LNCAP (cell line): ENCODE data around the gene SCAF4.

ENCODE experiments used
- TF ChIP-seq, protein P1 (sequence below): fragments of 450-650 bp; IDR thresholded peaks from 2 replicates; pipeline ENCODE4 v1.5.1; 2017; ENCODE audit warnings: mild to moderate bottlenecking

The SCAF4 gene

DNA sequence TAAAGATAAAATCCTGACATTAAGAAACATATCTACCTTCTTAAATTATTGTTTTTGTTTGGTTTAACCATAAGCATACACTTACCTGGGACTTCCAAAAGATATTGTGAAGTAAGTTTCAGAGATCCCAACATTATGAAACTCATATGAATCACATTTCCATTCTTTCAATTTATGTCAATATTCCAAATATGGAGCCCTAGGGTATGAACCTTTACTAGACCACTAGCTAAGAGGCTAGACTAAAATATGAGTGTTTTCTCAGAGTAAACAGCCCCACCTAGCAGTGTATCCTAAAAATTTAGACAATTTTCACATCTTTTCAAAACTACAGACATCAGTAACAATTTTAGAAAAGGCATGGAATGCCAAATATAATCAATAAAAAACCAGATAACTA is 24.4 kb downstream of the SCAF4 start:
- TF ChIP-seq, protein P1, sequence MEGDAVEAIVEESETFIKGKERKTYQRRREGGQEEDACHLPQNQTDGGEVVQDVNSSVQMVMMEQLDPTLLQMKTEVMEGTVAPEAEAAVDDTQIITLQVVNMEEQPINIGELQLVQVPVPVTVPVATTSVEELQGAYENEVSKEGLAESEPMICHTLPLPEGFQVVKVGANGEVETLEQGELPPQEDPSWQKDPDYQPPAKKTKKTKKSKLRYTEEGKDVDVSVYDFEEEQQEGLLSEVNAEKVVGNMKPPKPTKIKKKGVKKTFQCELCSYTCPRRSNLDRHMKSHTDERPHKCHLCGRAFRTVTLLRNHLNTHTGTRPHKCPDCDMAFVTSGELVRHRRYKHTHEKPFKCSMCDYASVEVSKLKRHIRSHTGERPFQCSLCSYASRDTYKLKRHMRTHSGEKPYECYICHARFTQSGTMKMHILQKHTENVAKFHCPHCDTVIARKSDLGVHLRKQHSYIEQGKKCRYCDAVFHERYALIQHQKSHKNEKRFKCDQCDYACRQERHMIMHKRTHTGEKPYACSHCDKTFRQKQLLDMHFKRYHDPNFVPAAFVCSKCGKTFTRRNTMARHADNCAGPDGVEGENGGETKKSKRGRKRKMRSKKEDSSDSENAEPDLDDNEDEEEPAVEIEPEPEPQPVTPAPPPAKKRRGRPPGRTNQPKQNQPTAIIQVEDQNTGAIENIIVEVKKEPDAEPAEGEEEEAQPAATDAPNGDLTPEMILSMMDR, result no peak

DNA sequence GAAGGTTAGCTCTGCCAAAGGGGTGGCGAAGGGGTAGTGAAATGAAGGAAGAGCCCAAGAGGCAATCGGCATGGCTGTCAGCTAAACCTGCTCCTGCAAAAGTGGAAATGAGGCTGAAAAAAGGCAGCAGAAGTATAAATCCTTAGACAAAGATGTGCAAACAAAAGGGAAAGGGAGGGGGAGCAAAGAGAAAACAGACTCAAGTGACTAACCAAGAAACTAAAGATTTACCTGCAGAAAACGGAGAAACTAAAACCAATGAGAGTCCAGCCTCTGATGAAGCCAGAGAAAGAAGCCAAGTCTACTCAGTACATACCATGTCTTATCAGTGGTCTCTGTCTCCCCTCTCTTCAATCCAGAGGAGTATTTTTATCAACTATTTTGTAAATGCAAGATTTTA is 25.4 kb downstream of the SCAF4 start:
- TF ChIP-seq, protein P1, result no peak

DNA sequence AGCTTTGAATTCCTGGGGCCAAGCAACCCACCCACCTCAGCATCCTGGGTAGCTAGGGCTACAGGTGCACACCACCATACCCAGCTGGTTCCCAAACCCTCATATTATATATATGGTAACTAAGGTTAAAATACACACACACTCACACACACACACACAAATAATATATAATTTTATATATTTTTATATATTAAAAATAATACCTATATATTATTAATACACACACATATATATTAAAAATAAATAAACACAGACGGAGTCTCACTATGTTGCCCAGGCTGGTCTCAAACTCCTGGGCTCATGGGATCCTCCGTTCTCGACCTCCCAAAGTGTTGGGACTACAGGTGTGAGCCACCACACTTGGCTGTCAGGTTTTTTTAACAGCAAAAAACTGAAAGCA is 31.9 kb downstream of the SCAF4 start:
- TF ChIP-seq, protein P1, result no peak

DNA sequence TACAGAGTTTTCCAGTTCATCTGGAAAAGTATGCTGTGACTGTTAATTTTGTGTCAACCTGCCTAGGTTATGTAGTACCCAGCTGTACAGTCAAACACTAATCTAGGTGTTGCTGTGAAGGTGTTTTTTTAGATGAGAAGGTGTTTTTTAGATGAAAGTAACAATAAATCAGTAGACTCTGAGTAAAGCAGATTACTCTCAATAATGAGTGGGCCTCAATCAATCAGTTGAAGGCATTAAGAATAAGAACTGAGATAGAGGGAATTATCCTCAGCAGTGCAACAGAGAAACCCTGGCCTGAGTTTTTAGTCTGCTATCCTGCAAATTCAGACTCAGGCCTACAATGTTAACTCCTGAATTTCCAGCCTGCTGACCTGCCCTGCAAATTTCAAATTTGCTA is 33.5 kb downstream of the SCAF4 start:
- TF ChIP-seq, protein P1, result no peak

DNA sequence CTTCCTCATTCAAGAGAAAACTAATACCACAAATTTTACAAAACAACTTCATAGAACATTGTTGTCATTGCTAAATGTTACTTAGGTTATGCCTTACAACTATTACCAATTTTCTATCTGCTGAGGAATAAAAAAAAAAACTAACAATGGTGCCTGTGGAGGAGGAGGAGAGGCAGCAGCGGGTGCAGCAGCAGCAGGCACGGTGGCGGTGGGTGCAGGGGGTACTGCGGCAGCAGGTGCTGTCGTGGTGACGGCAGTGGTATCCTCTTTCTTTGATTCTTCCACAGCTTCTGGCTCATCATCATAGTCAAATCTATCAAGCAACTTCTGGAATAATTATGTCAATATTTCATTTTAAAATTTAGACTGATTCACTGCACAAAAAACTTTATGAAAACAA is 35.5 kb downstream of the SCAF4 start:
- TF ChIP-seq, protein P1, result no peak

DNA sequence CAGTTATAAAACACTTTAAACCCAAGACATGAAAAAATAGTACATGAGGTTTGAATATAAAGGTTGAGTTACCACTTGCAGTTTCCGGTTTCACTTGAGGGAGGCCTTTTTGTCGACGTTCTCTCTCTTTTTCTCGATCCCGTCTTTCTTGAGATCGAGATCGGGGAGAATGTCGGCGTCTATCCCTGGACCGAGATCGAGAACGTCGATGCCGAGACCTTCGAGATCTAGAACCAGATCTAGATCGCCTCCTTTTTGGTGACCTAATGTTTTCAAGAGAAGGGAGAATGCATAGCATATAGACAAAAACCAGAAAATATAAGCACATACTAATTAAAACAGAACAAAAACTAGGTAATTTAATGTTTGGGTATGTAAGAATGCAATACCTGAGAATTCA is 38.7 kb downstream of the SCAF4 start:
- TF ChIP-seq, protein P1, result no peak

DNA sequence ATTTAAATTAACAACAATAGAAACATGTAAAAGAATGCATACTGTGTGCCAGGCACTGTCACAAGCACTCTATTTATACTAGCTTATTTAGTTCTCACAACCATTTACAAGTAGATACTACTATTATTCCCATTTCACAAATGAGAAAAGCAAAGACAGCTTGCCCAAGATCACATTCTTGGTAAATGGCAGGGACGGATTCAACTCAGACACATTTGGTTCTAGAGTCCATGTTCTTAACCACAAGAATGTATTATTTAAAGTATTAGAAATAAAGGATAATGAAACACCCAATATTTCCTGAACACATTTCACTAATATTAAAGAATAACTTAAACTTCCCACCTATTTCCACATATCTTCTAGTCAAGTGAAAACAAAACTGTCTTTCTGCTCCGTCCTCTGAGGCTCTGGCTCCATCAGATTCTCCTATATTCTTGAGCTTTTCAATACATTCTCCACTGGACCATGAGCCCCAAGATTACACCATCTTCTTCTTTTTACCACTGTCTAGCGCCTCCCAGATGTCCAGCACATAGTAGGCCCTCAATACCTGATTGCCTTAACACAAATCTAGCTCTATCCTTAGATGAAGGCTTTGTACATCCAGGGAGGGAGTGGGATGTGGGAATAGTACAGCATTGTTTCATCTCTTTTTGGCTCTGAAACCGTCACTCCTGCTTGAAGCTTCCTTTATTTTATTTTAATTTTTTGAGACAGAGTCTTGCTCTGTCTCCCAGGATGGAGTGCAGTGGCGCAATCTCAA is 43.1 kb downstream of the SCAF4 start:
- TF ChIP-seq, protein P1, result no peak

DNA sequence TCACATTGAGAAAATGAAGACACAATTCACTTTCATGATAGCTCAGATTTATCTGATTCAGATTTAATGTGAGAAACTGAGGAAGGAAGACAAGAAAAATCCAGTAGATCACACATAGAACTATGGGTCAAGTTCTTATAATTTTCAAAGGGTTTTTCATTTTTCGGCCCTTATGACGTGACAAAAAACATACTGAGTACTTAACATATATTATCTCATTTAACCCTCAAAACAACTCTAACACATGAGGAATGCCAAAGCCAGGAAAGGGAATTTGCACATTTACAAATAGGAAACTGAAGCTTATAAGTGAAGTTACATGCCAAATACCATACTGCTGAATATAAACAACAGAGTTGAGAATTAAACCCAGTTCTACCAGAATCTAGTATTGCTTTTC is 44.8 kb downstream of the SCAF4 start:
- TF ChIP-seq, protein P1, result no peak
